ENCODE results near the gene CFAP251. TPM values are rescaled to one million over a fixed set of nuclear protein-coding genes. Genes with fewer than 3 reads are reported as not detected.

The CFAP251 gene
- total RNA-seq, 2 donors from 2014 or later = 0.55 to 4.5 TPM

DNA sequence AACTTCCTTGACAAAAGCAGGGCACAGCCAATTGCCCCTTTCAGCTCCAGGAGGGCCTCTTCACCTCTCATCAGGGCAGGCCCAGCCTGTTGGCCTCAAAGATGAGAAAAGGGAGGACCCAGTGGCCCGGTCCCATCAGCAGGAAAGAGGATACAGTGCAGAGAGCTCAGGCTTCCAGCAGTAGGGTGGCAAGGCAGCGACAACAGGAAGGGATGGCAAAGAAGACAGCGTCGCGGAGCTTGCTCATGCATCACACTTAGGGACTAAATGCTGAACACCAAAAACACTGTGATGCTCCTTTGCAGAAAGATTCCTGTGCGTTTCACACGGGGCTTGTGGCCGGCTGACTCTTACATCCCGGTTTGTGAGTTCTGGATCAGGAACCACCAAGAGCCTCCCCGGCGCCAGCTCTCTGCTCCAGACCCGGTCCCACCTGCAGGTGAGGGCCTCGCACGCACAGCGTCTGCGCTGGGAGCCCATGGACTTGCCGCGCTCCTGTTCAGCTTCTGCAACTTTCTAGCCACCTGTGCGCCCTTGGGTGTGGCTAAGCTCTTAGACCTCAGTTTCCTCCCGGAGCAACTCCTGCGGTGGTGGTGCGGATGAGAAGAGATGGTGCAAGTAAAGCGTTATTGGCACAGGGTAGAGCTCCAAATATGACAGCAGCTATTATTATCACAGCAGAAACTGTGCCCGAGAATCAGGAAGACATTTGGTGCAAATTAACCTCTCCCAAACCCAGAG lies 88.0 kb downstream of the CFAP251 start:
- 86% methylated on average over 24 of the region's 24 CpGs for WGBS
- H3K4me1 ChIP-seq (replicated peaks) = no peaks in the 10 kb centered on the region
- intact Hi-C loops (cut with DNase I) = no loop called here
- no peak for DNase-seq (ENCODE audit: low spot score)
- TF ChIP-seq POLR2AphosphoS5 (IDR thresholded peaks at IDR 0.05) (no peak), POLR2A (IDR thresholded peaks at IDR 0.05) (no peak)
- TF ChIP-seq, protein P1, sequence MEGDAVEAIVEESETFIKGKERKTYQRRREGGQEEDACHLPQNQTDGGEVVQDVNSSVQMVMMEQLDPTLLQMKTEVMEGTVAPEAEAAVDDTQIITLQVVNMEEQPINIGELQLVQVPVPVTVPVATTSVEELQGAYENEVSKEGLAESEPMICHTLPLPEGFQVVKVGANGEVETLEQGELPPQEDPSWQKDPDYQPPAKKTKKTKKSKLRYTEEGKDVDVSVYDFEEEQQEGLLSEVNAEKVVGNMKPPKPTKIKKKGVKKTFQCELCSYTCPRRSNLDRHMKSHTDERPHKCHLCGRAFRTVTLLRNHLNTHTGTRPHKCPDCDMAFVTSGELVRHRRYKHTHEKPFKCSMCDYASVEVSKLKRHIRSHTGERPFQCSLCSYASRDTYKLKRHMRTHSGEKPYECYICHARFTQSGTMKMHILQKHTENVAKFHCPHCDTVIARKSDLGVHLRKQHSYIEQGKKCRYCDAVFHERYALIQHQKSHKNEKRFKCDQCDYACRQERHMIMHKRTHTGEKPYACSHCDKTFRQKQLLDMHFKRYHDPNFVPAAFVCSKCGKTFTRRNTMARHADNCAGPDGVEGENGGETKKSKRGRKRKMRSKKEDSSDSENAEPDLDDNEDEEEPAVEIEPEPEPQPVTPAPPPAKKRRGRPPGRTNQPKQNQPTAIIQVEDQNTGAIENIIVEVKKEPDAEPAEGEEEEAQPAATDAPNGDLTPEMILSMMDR (IDR thresholded peaks at IDR 0.05) = no peak
- H3K27ac ChIP-seq = no peak overlapping the region
- H3K9me3 ChIP-seq = no peaks in the 10 kb centered on the region
- no peaks in the 10 kb centered on the region for H3K27me3 ChIP-seq (replicated peaks; ENCODE audit: insufficient read depth)
- no peaks in the 10 kb centered on the region for H3K36me3 ChIP-seq
- H3K4me3 ChIP-seq = no peak overlapping the region

DNA sequence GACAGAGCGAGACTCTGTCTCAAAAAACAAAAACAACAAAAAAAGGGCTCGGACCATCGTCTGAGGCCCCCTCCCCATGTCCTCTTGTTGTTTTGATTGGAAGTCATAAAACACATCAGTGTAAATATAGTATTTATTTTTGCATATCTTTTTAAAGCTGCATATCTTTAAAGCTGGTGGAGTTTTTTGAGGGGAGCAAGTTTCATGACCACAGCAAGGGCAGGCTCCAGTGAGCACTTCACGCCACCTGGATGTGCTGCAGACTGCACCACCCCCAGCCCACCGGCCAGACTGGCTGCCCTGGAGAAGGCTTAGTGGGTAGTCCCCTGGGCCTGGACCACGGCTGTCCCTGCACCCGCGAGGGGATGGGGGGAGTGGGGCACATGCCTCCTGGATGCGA lies 91.3 kb downstream of the CFAP251 start:
- no peaks in the 10 kb centered on the region for H3K27me3 ChIP-seq (replicated peaks; ENCODE audit: insufficient read depth)
- 89% methylated on average over 9 of the region's 9 CpGs for WGBS
- H3K36me3 ChIP-seq = no peaks in the 10 kb centered on the region
- H3K4me1 ChIP-seq (replicated peaks) = no peaks in the 10 kb centered on the region
- no peaks in the 10 kb centered on the region for H3K9me3 ChIP-seq
- intact Hi-C loops (cut with DNase I) = no loop called here
- TF ChIP-seq POLR2AphosphoS5 (IDR thresholded peaks at IDR 0.05) (no peak), POLR2A (IDR thresholded peaks at IDR 0.05) (no peak)
- TF ChIP-seq, protein P1 (IDR thresholded peaks at IDR 0.05) = no peak
- no peak overlapping the region for H3K27ac ChIP-seq
- H3K4me3 ChIP-seq = no peak overlapping the region
- no peak for DNase-seq (ENCODE audit: low spot score)

DNA sequence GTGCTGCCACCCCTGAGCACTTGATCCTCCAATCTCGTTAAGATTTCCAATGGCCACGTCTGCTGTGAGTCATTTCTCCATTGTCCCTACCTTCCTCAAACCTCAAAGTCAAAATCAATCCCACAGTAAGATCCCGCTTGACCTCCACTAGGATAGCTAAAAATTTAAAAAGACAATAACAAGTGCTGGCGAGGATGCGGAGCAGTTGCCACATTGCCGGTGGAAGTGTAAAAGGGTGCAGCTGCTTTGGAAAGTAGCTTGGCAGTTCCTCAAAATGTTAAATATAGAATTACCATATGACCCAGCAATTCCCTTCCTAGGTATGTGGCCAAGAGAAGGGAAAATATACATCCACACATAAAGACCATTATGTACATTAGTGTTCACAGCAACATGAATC lies 93.8 kb downstream of the CFAP251 start:
- no peak for DNase-seq (ENCODE audit: low spot score)
- no peak overlapping the region for H3K4me3 ChIP-seq
- H3K9me3 ChIP-seq = no peaks in the 10 kb centered on the region
- no peaks in the 10 kb centered on the region for H3K36me3 ChIP-seq
- TF ChIP-seq POLR2A (IDR thresholded peaks at IDR 0.05) (no peak), POLR2AphosphoS5 (IDR thresholded peaks at IDR 0.05) (no peak)
- TF ChIP-seq, protein P1 (IDR thresholded peaks at IDR 0.05) = no peak
- no peaks in the 10 kb centered on the region for H3K4me1 ChIP-seq (replicated peaks)
- no peak overlapping the region for H3K27ac ChIP-seq
- no peaks in the 10 kb centered on the region for H3K27me3 ChIP-seq (replicated peaks; ENCODE audit: insufficient read depth)
- intact Hi-C loops (cut with DNase I) = no loop called here
- 91% methylated on average over 6 of the region's 6 CpGs for WGBS

DNA sequence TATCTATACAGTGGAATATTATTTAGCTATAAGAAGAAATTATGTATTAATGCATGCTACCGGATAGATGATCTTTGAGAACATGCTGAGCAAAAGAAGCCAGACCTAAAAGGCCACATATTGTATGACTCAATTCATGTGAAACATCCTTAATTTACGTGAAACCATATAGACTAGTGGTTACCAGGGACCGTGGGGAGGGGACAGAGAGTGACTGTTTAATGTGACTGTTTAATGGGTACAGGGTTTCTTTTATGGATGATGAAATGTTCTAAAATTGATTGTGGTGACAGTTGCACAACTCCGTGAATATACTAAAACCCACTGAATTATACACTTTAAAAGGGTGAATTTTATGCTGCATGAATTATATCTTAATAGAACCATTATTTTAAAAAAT lies 94.7 kb downstream of the CFAP251 start:
- H3K27me3 ChIP-seq (replicated peaks; ENCODE audit: insufficient read depth) = no peaks in the 10 kb centered on the region
- no peaks in the 10 kb centered on the region for H3K36me3 ChIP-seq
- no peak for DNase-seq (ENCODE audit: low spot score)
- no peak overlapping the region for H3K4me3 ChIP-seq
- no peak for TF ChIP-seq POLR2AphosphoS5 (IDR thresholded peaks at IDR 0.05)
- TF ChIP-seq POLR2A (IDR thresholded peaks at IDR 0.05) = no peak
- TF ChIP-seq, protein P1 (IDR thresholded peaks at IDR 0.05) = no peak
- H3K9me3 ChIP-seq = no peaks in the 10 kb centered on the region
- 87% methylated on average over 4 of the region's 4 CpGs for WGBS
- H3K4me1 ChIP-seq (replicated peaks) = no peaks in the 10 kb centered on the region
- intact Hi-C loops (cut with DNase I) = no loop called here
- no peak overlapping the region for H3K27ac ChIP-seq

Data from prostate gland (tissue), 2 donors.